HepG2 (cell line): ENCODE measurements around the gene WDR70. TPM values are rescaled to one million over a fixed set of nuclear protein-coding genes. Genes with fewer than 3 reads are reported as not detected.

Experiments
- ATAC-seq: fragments of 200-7000 bp; cut with Tn5 transposase; 3 replicates; pipeline ENCODE4 v1.9.1; 2020; ENCODE audit warnings: mild to moderate bottlenecking, moderate library complexity
- BruUV-seq: library from RNA; stranded (reverse); fragments of 400-500 nt; replicated peaks from 2 replicates; lab custom pipeline; 2021; lab: Mats Ljungman, UMichigan
- CTCF ChIA-PET: fragments of 300-600 bp; formaldehyde crosslinking; extraction: SDS; loops from one replicate; lab custom pipeline; 2021; ENCODE audit warnings: low total read pairs, inconsistent platforms, low intra/inter-chr PET ratio; lab: Yijun Ruan, JAX
- POLR2A ChIA-PET: fragments of 350-600 bp; sonication (Branson Sonifier 250); formaldehyde crosslinking; loops from one replicate; lab custom pipeline; 2020; ENCODE audit warnings: antibody characterized with exemption, inconsistent platforms; lab: Yijun Ruan, JAX
- DNase-seq: peaks from one replicate; pipeline ENCODE4 v3.0.0-alpha.2; 2015; ENCODE audit warnings: low spot score
- FAIRE-seq: peaks from 3 replicates; lab custom pipeline; 2011; peaks lifted over from hg19 to GRCh38; lab: Jason Lieb, UNC
- H2AFZ ChIP-seq: one replicate; pipeline ENCODE4 v1.6.1; 2011; ENCODE audit warnings: low read length, inconsistent platforms
- H3K27ac ChIP-seq: fragments of 300-600 bp; 3 replicates; pipeline ENCODE4 v1.8.0; 2011; ENCODE audit warnings: mixed run types, mild to moderate bottlenecking, mixed read lengths, low read length, inconsistent platforms; ENCODE audit not compliant: insufficient read depth; ENCODE audit errors: extremely low read length
- H3K27me3 ChIP-seq, 2 experiments: fragments of 200-600 bp in 1 of 2; 2 replicates in 1 of 2; 3 replicates in 1 of 2; pipeline versions ENCODE4 v1.6.0 to v1.8.0; 2011; ENCODE audit warnings: low read length in 2 of 2, mild to moderate bottlenecking in 2 of 2, moderate library complexity in 2 of 2, inconsistent platforms in 1 of 2; ENCODE audit not compliant: insufficient read depth in 2 of 2, control insufficient read depth in 1 of 2
- H3K36me3 ChIP-seq, 2 experiments: fragments of 200-600 bp in 1 of 2; replicated peaks in 1 of 2; 2 replicates in 1 of 2; 3 replicates in 1 of 2; pipeline versions ENCODE4 v1.5.1 to v1.8.0; 2011; ENCODE audit warnings: low read length in 2 of 2, inconsistent platforms in 1 of 2; ENCODE audit not compliant: insufficient read depth in 2 of 2, control insufficient read depth in 1 of 2
- H3K4me1 ChIP-seq: 2 replicates; pipeline ENCODE4 v1.5.1; 2012; ENCODE audit warnings: low read length, inconsistent platforms; ENCODE audit not compliant: insufficient read depth
- H3K4me2 ChIP-seq: 2 replicates; pipeline ENCODE4 v1.6.0; 2011; ENCODE audit warnings: low read depth, low read length, inconsistent platforms
- H3K4me3 ChIP-seq, 3 experiments: fragments of 200-600 bp in 1 of 3; sonication (generic), shearing (Covaris generic) in 1 of 3; replicated peaks in 1 of 3; 2 replicates each; pipeline ENCODE4 v1.5.1; 2011 to 2016; ENCODE audit warnings: low read length in 3 of 3, inconsistent platforms in 2 of 3, low read depth in 2 of 3, mild to moderate bottlenecking in 2 of 3, control low read depth in 1 of 3, mixed read lengths in 1 of 3; ENCODE audit not compliant: insufficient read depth in 1 of 3
- H3K79me2 ChIP-seq: one replicate; pipeline ENCODE4 v1.6.1; 2011; ENCODE audit warnings: low read length, inconsistent platforms; ENCODE audit not compliant: insufficient read depth
- H3K9ac ChIP-seq: 2 replicates; pipeline ENCODE4 v1.6.0; 2011; ENCODE audit warnings: mild to moderate bottlenecking, low read depth, low read length, inconsistent platforms; ENCODE audit not compliant: insufficient read depth
- H3K9me3 ChIP-seq: 2 replicates; pipeline ENCODE4 v1.5.1; 2012; ENCODE audit warnings: mild to moderate bottlenecking, low read length
- H4K20me1 ChIP-seq: 2 replicates; pipeline ENCODE4 v1.6.0; 2011; ENCODE audit warnings: inconsistent platforms, mild to moderate bottlenecking, low read length, moderate library complexity; ENCODE audit not compliant: insufficient read depth
- CHCHD3 ChIP-seq: sonication (generic); formaldehyde crosslinking; IDR thresholded peaks from 2 replicates; pipeline ENCODE4 v1.8.0; 2022; ENCODE audit warnings: mild to moderate bottlenecking, missing genetic modification reagents, moderate library complexity
- FOXA3 ChIP-seq: IDR thresholded peaks from 2 replicates; pipeline ENCODE4 v1.6.1; 2016; ENCODE audit warnings: missing genetic modification reagents, missing compliant biosample characterization
- IRF2 ChIP-seq: IDR thresholded peaks from 2 replicates; pipeline ENCODE4 v1.6.1; 2018; ENCODE audit warnings: missing genetic modification reagents, missing compliant biosample characterization
- KMT2A ChIP-seq: sonication (generic); formaldehyde crosslinking; IDR thresholded peaks from 2 replicates; pipeline ENCODE4 v1.4.0; 2020; ENCODE audit warnings: missing genetic modification reagents
- ZBTB8A ChIP-seq: sonication (generic); formaldehyde crosslinking; IDR thresholded peaks from 2 replicates; pipeline ENCODE4 v1.4.0; 2020; ENCODE audit warnings: mild to moderate bottlenecking, low read depth, missing genetic modification reagents, borderline replicate concordance
- ZNF10 ChIP-seq: sonication (generic); formaldehyde crosslinking; IDR thresholded peaks from 2 replicates; pipeline ENCODE4 v1.4.0; 2020; ENCODE audit warnings: mild to moderate bottlenecking, low read depth, missing genetic modification reagents, borderline replicate concordance
- ZNF7 ChIP-seq: IDR thresholded peaks from 2 replicates; pipeline ENCODE4 v1.6.1; 2016; ENCODE audit warnings: missing biosample characterization, missing genetic modification reagents
- WGBS: methylation state at CpG from one replicate; pipeline ENCODE4 v1.1.6; 2017; ENCODE audit warnings: low lambda C conversion rate; 5-methylcytosine and 5-hydroxymethylcytosine counted together
- in situ Hi-C: cut with HindIII; loops from 2 replicates; pipeline ENCODE4 v1.10.0; 2017; ENCODE audit warnings: low pct_unique_long_range_greater_than_20kb; ENCODE audit not compliant: extremely low pct_ligation_motif_present
- intact Hi-C: fragments of 100-400 bp; cut with micrococcal nuclease; formaldehyde crosslinking; loops from one replicate; pipeline ENCODE4 v1.10.0; 2022; ENCODE audit not compliant: unreplicated experiment
- polyA plus RNA-seq, 8 experiments: library from polyadenylated mRNA; depleted of rRNA in 3 of 8; stranded (reverse) in 7 of 8; unstranded in 1 of 8; fragments of >200 nt; fragmentation: Illumina TruSeq in 4 of 8; extraction: Trizol in 4 of 8; gene quantifications; 2 replicates each; pipeline versions ENCODE4 v1.2.1 to v1.2.3, GENCODE V29; 2011 to 2016; ENCODE audit warnings: low read depth in 4 of 8, missing spikeins in 1 of 8, mixed read lengths in 1 of 8; ENCODE audit not compliant: insufficient read depth in 1 of 8
- total RNA-seq, 5 experiments: library from RNA; depleted of rRNA; stranded (reverse); fragments of >200 nt; fragmentation: Illumina TruSeq; extraction: Trizol; gene quantifications; 2 replicates each; pipeline ENCODE4 v1.2.3, GENCODE V29; 2016; ENCODE audit warnings: low read depth in 1 of 5
- TF ChIP-seq, protein P1 (sequence below): sonication (generic); formaldehyde crosslinking; IDR thresholded peaks from 2 replicates; pipeline ENCODE4 v1.4.0; 2020; ENCODE audit warnings: mild to moderate bottlenecking, missing genetic modification reagents

The WDR70 gene
- total and polyA plus RNA-seq, 2 of the 13 experiments (the other 11 are each of a cell fraction or from before 2014, with no cell fraction given): 14.6 to 30.6 TPM

DNA sequence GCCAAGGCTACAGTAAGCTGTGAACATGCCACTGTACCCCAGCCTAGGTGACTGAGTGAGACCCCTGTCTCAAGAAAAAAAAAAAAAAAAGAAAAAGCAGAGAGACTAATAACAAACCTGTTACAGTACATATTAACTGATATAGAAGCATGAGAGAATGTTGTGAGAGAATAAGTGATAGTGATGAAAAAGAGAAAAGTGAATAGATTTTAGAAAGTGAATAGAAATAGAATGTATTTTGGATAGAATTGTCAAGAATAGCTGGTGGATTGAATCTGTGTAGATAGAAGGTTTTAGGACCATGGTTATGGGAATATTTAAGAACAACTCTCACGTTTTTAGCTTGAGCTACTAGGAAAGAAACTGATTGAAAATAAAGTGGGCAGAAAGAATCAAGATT, 135.8 kb downstream of the WDR70 start:
- BruUV-seq: no TSS peak
- H3K4me1 ChIP-seq: no peaks in the 10 kb centered on the region
- H3K79me2 ChIP-seq: no peaks in the 10 kb centered on the region
- intact Hi-C loops: no loop called here
- no peak overlapping the region for H3K27ac ChIP-seq
- CTCF ChIA-PET: no interaction called here
- 89% methylated on average over 1 of the region's 1 CpG for WGBS
- H3K9ac ChIP-seq: no peak overlapping the region
- POLR2A ChIA-PET: no interaction called here
- DNase-seq: no peak
- in situ Hi-C loops: no loop called here
- no peak for ATAC-seq
- no peak overlapping the region for H3K4me2 ChIP-seq
- no peaks in the 10 kb centered on the region for H3K27me3 ChIP-seq
- H3K9me3 ChIP-seq: no peaks in the 10 kb centered on the region
- no peak for FAIRE-seq
- H3K36me3 ChIP-seq: no peaks in the 10 kb centered on the region; a peak in 1 of 5 replicates
- no peaks in the 10 kb centered on the region; the same call in 1 of the 2 replicates for H4K20me1 ChIP-seq
- no peak overlapping the region for H2AFZ ChIP-seq
- no peak overlapping the region for H3K4me3 ChIP-seq
- no peak for TF ChIP-seq CHCHD3 (CRISPR knock-in tag)
- no peak for TF ChIP-seq ZNF7
- no peak for TF ChIP-seq ZBTB8A (CRISPR knock-in tag)

DNA sequence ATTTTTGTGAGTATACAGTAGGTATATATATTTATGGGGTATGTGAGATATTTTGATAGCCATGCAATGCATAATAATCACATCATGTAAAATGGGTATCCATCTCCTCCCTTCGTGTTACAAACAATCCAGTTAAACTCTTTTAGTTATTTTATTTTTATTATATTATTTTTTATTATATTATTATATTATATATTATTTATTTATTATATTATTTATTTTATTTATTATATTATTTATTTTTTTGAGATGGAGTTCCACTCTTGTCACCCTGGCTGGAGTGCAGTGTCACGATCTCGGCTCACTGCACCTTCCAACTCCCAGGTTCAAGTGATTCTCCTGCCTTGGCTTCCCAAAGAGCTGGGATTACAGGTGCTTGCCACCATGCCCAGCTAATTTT, 138.6 kb downstream of the WDR70 start:
- Histone ChIP-seq H3K4me2 (no peak overlapping the region), H3K27ac (no peak overlapping the region), H2AFZ (no peak overlapping the region), H3K36me3 (no peaks in the 10 kb centered on the region; a peak in 1 of 5 replicates), H4K20me1 (no peaks in the 10 kb centered on the region; the same call in 1 of the 2 replicates), H3K4me1 (peaks cover 21% of the 10 kb centered on the region), H3K79me2 (no peaks in the 10 kb centered on the region), H3K9me3 (no peaks in the 10 kb centered on the region), H3K9ac (no peak overlapping the region), H3K4me3 (no peak overlapping the region), H3K27me3 (no peaks in the 10 kb centered on the region)
- DNase-seq: no peak
- no peak for ATAC-seq
- FAIRE-seq: no peak
- POLR2A ChIA-PET: no interaction called here
- intact Hi-C loops: no loop called here
- BruUV-seq: no TSS peak
- CTCF ChIA-PET: no interaction called here
- in situ Hi-C loops: no loop called here
- 96% methylated on average over 3 of the region's 3 CpGs for WGBS
- TF ChIP-seq KMT2A (CRISPR knock-in tag): no peak
- no peak for TF ChIP-seq IRF2 (CRISPR knock-in tag)
- TF ChIP-seq ZNF10 (CRISPR knock-in tag): no peak
- TF ChIP-seq FOXA3: no peak
- TF ChIP-seq, protein P1, sequence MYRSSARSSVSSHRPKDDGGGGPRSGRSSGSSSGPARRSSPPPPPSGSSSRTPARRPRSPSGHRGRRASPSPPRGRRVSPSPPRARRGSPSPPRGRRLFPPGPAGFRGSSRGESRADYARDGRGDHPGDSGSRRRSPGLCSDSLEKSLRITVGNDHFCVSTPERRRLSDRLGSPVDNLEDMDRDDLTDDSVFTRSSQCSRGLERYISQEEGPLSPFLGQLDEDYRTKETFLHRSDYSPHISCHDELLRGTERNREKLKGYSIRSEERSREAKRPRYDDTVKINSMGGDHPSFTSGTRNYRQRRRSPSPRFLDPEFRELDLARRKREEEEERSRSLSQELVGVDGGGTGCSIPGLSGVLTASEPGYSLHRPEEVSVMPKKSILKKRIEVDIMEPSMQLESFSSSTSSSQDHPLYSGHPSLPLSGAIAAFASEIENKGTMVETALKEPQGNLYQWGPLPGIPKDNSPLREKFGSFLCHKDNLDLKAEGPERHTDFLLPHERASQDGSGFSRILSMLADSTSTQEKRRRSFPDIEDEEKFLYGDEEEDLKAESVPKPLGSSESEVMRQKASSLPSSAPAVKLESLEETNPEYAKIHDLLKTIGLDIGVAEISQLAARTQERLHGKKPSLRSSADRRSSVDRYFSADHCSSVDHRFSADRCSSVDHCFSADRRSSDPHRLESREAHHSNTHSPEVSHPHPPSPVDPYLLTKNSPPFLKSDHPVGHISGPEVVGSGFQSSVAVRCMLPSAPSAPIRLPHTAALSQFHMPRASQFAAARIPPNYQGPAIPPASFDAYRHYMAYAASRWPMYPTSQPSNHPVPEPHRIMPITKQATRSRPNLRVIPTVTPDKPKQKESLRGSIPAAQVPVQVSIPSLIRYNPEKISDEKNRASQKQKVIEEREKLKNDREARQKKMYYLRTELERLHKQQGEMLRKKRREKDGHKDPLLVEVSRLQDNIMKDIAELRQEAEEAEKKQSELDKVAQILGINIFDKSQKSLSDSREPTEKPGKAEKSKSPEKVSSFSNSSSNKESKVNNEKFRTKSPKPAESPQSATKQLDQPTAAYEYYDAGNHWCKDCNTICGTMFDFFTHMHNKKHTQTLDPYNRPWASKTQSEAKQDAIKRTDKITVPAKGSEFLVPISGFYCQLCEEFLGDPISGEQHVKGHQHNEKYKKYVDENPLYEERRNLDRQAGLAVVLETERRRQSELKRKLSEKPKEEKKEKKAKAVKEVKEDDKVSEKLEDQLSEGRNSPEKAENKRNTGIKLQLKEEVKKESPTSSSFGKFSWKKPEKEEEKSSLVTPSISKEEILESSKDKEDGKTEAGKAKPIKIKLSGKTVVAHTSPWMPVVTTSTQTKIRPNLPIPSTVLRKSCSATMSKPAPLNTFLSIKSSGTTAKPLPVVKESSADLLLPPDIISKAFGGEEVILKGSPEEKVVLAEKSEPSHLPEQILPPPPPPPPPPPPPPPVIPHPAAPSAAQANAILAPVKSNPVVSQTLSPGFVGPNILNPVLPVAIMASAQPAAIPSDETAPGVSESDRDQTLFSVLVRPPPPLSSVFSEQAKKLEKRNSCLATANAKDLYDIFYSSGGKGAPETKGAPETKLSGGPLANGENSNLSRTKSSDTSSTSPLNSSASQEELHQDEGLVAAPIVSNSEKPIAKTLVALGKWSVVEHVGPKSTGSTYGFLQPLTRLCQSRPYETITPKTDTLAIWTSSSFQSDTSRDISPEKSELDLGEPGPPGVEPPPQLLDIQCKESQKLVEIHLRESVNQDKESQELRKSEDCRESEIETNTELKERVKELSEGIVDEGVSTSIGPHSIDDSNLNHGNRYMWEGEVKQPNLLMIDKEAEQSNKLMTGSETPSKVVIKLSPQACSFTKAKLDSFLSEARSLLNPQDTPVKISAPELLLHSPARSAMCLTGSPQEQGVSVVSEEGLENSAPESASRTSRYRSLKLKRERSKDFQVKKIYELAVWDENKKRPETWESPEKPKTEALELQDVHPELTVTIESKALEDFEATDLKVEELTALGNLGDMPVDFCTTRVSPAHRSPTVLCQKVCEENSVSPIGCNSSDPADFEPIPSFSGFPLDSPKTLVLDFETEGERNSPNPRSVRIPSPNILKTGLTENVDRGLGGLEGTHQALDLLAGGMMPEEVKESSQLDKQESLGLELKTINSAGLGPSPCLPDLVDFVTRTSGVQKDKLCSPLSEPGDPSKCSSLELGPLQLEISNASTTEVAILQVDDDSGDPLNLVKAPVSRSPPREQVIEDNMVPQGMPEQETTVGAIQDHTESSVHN: no peak
